ENCODE measurements around the gene NACC2. TPM values are rescaled to one million over a fixed set of nuclear protein-coding genes. Genes with fewer than 3 reads are reported as not detected.
A peak's percentile ranks its signal among the peaks of the same experiment; 100 is the strongest.

NACC2 gene
- total and polyA plus RNA-seq, 10 of the 15 experiments (the other 5 are each of a cell fraction or from before 2014, with no cell fraction given): 0.66 to 14.7 (median 3.5) TPM

- TF ChIP-seq POLR2AphosphoS2 (IDR thresholded peaks at IDR 0.05; ENCODE audit: low read depth, low read length) (no peak), RBBP5 (conservative IDR thresholded peaks at IDR 0.05) (no peak), CEBPZ (IDR thresholded peaks at IDR 0.05; ENCODE audit: low read depth, low read length) (no peak), POU2F2 (IDR thresholded peaks at IDR 0.05; ENCODE audit: borderline replicate concordance, low read depth, low read length) (no peak), TCF12 (IDR thresholded peaks at IDR 0.05; ENCODE audit: low read depth, low read length) (no peak), ETV6 (conservative IDR thresholded peaks at IDR 0.05 in 1 of 2, IDR thresholded peaks at IDR 0.05 in 1 of 2; ENCODE audit: borderline replicate concordance in 1 of 2, low read depth in 1 of 2) (no peak), ZNF687 (IDR thresholded peaks at IDR 0.05) (0 out of 2 replicates have a peak, but pooled peaks have one; percentile 34), WRNIP1 (IDR thresholded peaks at IDR 0.05; ENCODE audit: borderline replicate concordance, low read depth, low read length) (no peak), YY1 (IDR thresholded peaks at IDR 0.05; ENCODE audit: low read depth, low read length) (no peak), ZSCAN29 (IDR thresholded peaks at IDR 0.05) (no peak), HSF1 (IDR thresholded peaks at IDR 0.05; ENCODE audit: low read depth, low read length) (no peak), REST (IDR thresholded peaks at IDR 0.05; ENCODE audit: low read depth, low read length) (no peak), PBX3 (IDR thresholded peaks at IDR 0.05; ENCODE audit: insufficient replicate concordance, low read depth, low read length) (no peak), NBN (IDR thresholded peaks at IDR 0.05) (no peak)
These were observed 15.3 kb upstream of the NACC2 start (continued) for GRCh38 chr9:136110082-136111061.

Data from GM12878 (cell line).